Endothelial cell of umbilical vein (primary cell): ENCODE measurements around the gene IL16. TPM values are rescaled to one million over a fixed set of nuclear protein-coding genes. Genes with fewer than 3 reads are reported as not detected.

Experiments used
- BruUV-seq: library from RNA; stranded (reverse); fragments of 400-500 nt; replicated peaks from 2 replicates; lab custom pipeline; 2021; lab: Mats Ljungman, UMichigan
- CTCF ChIA-PET: fragments of 300-600, 350-600 bp; sonication (Branson Sonifier 250); formaldehyde crosslinking; loops from one replicate; lab custom pipeline; 2021; ENCODE audit warnings: antibody characterized with exemption, inconsistent platforms; lab: Charles Lee
- POLR2A ChIA-PET: fragments of 300-600, 350-600 bp; sonication (Branson Sonifier 250); formaldehyde crosslinking; loops from one replicate; lab custom pipeline; 2021; ENCODE audit warnings: antibody characterized with exemption, inconsistent platforms; lab: Charles Lee
- DNase-seq: peaks from one replicate; pipeline ENCODE4 v3.0.0-alpha.2; 2011; ENCODE audit warnings: low read depth, low spot score
- FAIRE-seq: peaks from 2 replicates; lab custom pipeline; 2011; peaks lifted over from hg19 to GRCh38; lab: Jason Lieb, UNC
- H2AFZ ChIP-seq: 2 replicates; pipeline ENCODE4 v1.6.0; 2012; ENCODE audit warnings: low read depth, low read length, control low read depth, inconsistent platforms
- H3K27ac ChIP-seq: 2 replicates; pipeline ENCODE4 v1.5.1; 2011; ENCODE audit warnings: low read depth, mild to moderate bottlenecking, control low read depth, low read length, moderate library complexity; ENCODE audit not compliant: insufficient read depth
- H3K27me3 ChIP-seq, 2 experiments: 2 replicates each; pipeline versions ENCODE4 v1.6.0 to v1.6.1; 2011; ENCODE audit warnings: low read length in 2 of 2, mixed read lengths in 1 of 2; ENCODE audit not compliant: control insufficient read depth in 2 of 2, insufficient read depth in 2 of 2
- H3K36me3 ChIP-seq, 2 experiments: 2 replicates in 1 of 2; 3 replicates in 1 of 2; pipeline ENCODE4 v1.5.1; 2011; ENCODE audit warnings: low read length in 2 of 2, mild to moderate bottlenecking in 1 of 2, moderate library complexity in 1 of 2; ENCODE audit not compliant: control insufficient read depth in 2 of 2, insufficient read depth in 2 of 2; ENCODE audit errors: extremely low read depth in 1 of 2
- H3K4me1 ChIP-seq: 3 replicates; pipeline ENCODE4 v1.5.1; 2011; ENCODE audit warnings: mild to moderate bottlenecking, low read length; ENCODE audit not compliant: control insufficient read depth, insufficient read depth; ENCODE audit errors: extremely low read depth
- H3K4me2 ChIP-seq: 2 replicates; pipeline ENCODE4 v1.6.1; 2011; ENCODE audit warnings: low read length, control low read depth, mixed read lengths; ENCODE audit not compliant: insufficient read depth
- H3K4me3 ChIP-seq, 3 experiments: fragments of 200-600 bp in 1 of 3; sonication (generic), shearing (Covaris generic) in 1 of 3; replicated peaks in 1 of 3; 2 replicates each; pipeline ENCODE4 v1.5.1; 2011 to 2016; ENCODE audit warnings: control low read depth in 3 of 3, low read length in 3 of 3, mild to moderate bottlenecking in 2 of 3, inconsistent platforms in 1 of 3, low read depth in 1 of 3, moderate library complexity in 1 of 3; ENCODE audit not compliant: insufficient read depth in 1 of 3
- H3K79me2 ChIP-seq: 2 replicates; pipeline ENCODE4 v1.6.0; 2012; ENCODE audit warnings: low read length, inconsistent platforms; ENCODE audit not compliant: control insufficient read depth, insufficient read depth
- H3K9ac ChIP-seq: replicated peaks from 2 replicates; pipeline ENCODE3; 2011; ENCODE audit warnings: low read length, control low read depth; ENCODE audit not compliant: insufficient read depth; ENCODE audit errors: extremely low read depth
- H3K9me1 ChIP-seq: replicated peaks from 3 replicates; pipeline ENCODE4 v1.6.0; 2011; ENCODE audit warnings: mild to moderate bottlenecking, low read length; ENCODE audit not compliant: control insufficient read depth, insufficient read depth; ENCODE audit errors: extremely low read depth
- H3K9me3 ChIP-seq: replicated peaks from 2 replicates; pipeline ENCODE4 v1.5.1; 2012; ENCODE audit warnings: low read length, inconsistent platforms; ENCODE audit not compliant: control insufficient read depth, insufficient read depth
- H4K20me1 ChIP-seq: replicated peaks from 2 replicates; pipeline ENCODE3; 2011; ENCODE audit warnings: mild to moderate bottlenecking, low read length; ENCODE audit not compliant: control insufficient read depth, insufficient read depth; ENCODE audit errors: extremely low read depth
- CTCF ChIP-seq, 2 donors: IDR thresholded peaks; 1 replicate in 1 of 2; 2 replicates in 1 of 2; pipeline ENCODE4 v1.5.1; 2011; ENCODE audit warnings: low read length in 2 of 2, mild to moderate bottlenecking in 2 of 2, moderate library complexity in 2 of 2, control low read depth in 1 of 2, inconsistent platforms in 1 of 2, low read depth in 1 of 2; ENCODE audit not compliant: insufficient read depth in 1 of 2; ENCODE audit errors: extremely low read depth in 1 of 2
- EZH2 ChIP-seq: IDR thresholded peaks from 2 replicates; pipeline ENCODE4 v1.6.1; 2012; ENCODE audit warnings: borderline replicate concordance, low read depth, mild to moderate bottlenecking, moderate library complexity, low read length, inconsistent platforms; ENCODE audit not compliant: severe bottlenecking
- FOS ChIP-seq: IDR thresholded peaks from 2 replicates; pipeline ENCODE4 v1.6.1; 2011; ENCODE audit warnings: mild to moderate bottlenecking, low read length, moderate library complexity, borderline replicate concordance; ENCODE audit not compliant: insufficient read depth
- GATA2 ChIP-seq: IDR thresholded peaks from 2 replicates; pipeline ENCODE4 v1.7.0; 2011; ENCODE audit warnings: low read depth, mild to moderate bottlenecking, moderate library complexity, mixed read lengths, low read length; ENCODE audit not compliant: insufficient read length, insufficient read depth
- JUN ChIP-seq: IDR thresholded peaks from 2 replicates; pipeline ENCODE4 v1.6.1; 2011; ENCODE audit warnings: borderline replicate concordance, low read depth; ENCODE audit not compliant: insufficient read length, insufficient read depth
- MAX ChIP-seq: IDR thresholded peaks from 2 replicates; pipeline ENCODE4 v1.6.1; 2011; ENCODE audit not compliant: insufficient read depth, insufficient read length
- MYC ChIP-seq: IDR thresholded peaks from one replicate; pipeline ENCODE4 v1.6.1; 2011; ENCODE audit warnings: mild to moderate bottlenecking, low read depth, low read length
- POLR2A ChIP-seq: IDR thresholded peaks from 2 replicates; pipeline ENCODE4 v1.6.1; 2012; ENCODE audit warnings: low read depth, mild to moderate bottlenecking, control low read depth, low read length
- POLR2AphosphoS5 ChIP-seq: IDR thresholded peaks from 2 replicates; pipeline ENCODE4 v1.6.1; 2012; ENCODE audit warnings: low read depth, mild to moderate bottlenecking, control low read depth, low read length, moderate library complexity; ENCODE audit not compliant: insufficient read depth
- dilution Hi-C: fragments of 300-500 bp; cut with MboI; formaldehyde crosslinking; loops from one replicate; pipeline ENCODE4 v1.15.0; 2019; ENCODE audit warnings: low sequenced_read_pairs; ENCODE audit not compliant: extremely low pct_ligation_motif_present
- intact Hi-C: fragments of 100-400 bp; cut with micrococcal nuclease; formaldehyde crosslinking; loops from one replicate; pipeline ENCODE4 v1.10.0; 2022
- polyA plus RNA-seq, 4 experiments: library from polyadenylated mRNA; depleted of rRNA in 3 of 4; stranded (reverse) in 3 of 4; unstranded in 1 of 4; fragments of >200 nt; gene quantifications; 2 replicates each; pipeline versions ENCODE4 v1.2.1 to v1.2.3, GENCODE V29; 2011 to 2012; ENCODE audit warnings: missing spikeins in 1 of 4
- total RNA-seq: library from RNA; stranded (reverse); gene quantifications from 2 replicates; pipeline ENCODE4 v1.2.3, GENCODE V29; 2021

Gene IL16
- total and polyA plus RNA-seq, 2 donors (not counting 3 experiments of a cell fraction or from before 2014, with no cell fraction given) = 0.29 to 2.1 TPM

GRCh38 chr15:81242778-81243177, 46.1 kb downstream of the IL16 start:
- POLR2A ChIA-PET = no interaction called here
- no peaks in the 10 kb centered on the region for H4K20me1 ChIP-seq
- CTCF ChIA-PET = interaction anchor here (2.3 kb wide), 1 partner anchor 23 kb away, joined by 20 read pairs; no protein-coding TSS in a partner anchor
- H3K4me3 ChIP-seq = no peak overlapping the region
- H3K4me1 ChIP-seq = no peaks in the 10 kb centered on the region
- dilution Hi-C loops = no loop called here
- no peak overlapping the region for H3K27ac ChIP-seq
- no peak for TF ChIP-seq MYC
- no peak for TF ChIP-seq POLR2A
- no peak for TF ChIP-seq MAX
- TF ChIP-seq FOS = no peak
- no peak for TF ChIP-seq JUN
- TF ChIP-seq GATA2 = no peak
- no peak for TF ChIP-seq POLR2AphosphoS5
- TF ChIP-seq EZH2 = no peak
- TF ChIP-seq CTCF (IDR thresholded peaks at IDR 0.05; ENCODE audit: extremely low read depth in 1 of 2, insufficient read depth in 1 of 2, low read depth in 1 of 2, low read length in 2 of 2) = no peak
- H3K4me2 ChIP-seq = no peak overlapping the region
- intact Hi-C loops = no loop called here
- BruUV-seq = no TSS peak
- no peaks in the 10 kb centered on the region for H3K36me3 ChIP-seq
- H3K27me3 ChIP-seq = peaks cover 0 to 3% of the 10 kb centered on the region in 2 experiments
- FAIRE-seq (no peak), DNase-seq (no peak)
- H3K9ac ChIP-seq = no peak overlapping the region
- no peaks in the 10 kb centered on the region for H3K9me1 ChIP-seq
- H3K9me3 ChIP-seq = no peaks in the 10 kb centered on the region
- no peaks in the 10 kb centered on the region for H3K79me2 ChIP-seq
- no peak overlapping the region for H2AFZ ChIP-seq
